Measurements from ENCODE around the gene TNFRSF8. TPM values are rescaled to one million over a fixed set of nuclear protein-coding genes. Genes with fewer than 3 reads are reported as not detected.

TNFRSF8 gene
- total RNA-seq, 2 donors from 2014 or later: 0.16 to 0.47 TPM

DNA sequence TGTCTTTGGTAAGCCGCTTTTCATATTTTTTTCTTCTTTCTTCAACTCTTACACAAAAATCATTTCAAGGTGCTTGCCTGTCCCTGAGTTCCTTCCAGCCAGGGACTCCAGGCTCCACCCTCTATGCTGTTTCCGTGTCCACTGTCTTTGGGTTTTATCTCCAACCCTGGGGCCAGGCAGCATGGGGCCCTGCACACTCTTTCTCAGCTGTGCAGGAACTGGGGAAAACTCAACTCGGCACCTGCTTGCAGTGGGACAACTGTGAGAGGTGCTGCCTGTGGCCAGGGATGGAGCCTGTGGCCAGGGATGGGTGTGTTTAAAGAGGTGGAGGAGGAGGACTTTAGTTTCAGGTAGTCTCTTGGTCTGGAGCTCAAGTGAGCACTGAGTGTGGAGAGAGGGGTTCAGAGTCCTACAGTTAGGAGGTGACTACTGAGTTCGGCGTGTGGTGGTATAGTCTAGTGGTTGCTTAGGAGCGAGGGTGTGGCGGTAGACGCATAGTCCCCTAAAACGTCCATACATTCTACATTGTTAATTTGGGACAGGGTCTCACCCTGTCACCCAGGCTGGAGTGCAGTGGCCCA is 13.4 kb downstream of the TNFRSF8 start:
- DNase-seq: no peak
- Histone ChIP-seq H3K36me3 (no peaks in the 10 kb centered on the region), H3K9me3 (no peaks in the 10 kb centered on the region), H3K27me3 (no peaks in the 10 kb centered on the region), H3K4me3 (no peak overlapping the region), H3K27ac (no peak overlapping the region), H3K4me1 (no peaks in the 10 kb centered on the region), H3K9ac (ENCODE audit: low read depth in 2 of 2, low read length in 2 of 2) (no peak overlapping the region)
- intact Hi-C loops (cut with DNase I): no loop called here
- TF ChIP-seq, protein P1, sequence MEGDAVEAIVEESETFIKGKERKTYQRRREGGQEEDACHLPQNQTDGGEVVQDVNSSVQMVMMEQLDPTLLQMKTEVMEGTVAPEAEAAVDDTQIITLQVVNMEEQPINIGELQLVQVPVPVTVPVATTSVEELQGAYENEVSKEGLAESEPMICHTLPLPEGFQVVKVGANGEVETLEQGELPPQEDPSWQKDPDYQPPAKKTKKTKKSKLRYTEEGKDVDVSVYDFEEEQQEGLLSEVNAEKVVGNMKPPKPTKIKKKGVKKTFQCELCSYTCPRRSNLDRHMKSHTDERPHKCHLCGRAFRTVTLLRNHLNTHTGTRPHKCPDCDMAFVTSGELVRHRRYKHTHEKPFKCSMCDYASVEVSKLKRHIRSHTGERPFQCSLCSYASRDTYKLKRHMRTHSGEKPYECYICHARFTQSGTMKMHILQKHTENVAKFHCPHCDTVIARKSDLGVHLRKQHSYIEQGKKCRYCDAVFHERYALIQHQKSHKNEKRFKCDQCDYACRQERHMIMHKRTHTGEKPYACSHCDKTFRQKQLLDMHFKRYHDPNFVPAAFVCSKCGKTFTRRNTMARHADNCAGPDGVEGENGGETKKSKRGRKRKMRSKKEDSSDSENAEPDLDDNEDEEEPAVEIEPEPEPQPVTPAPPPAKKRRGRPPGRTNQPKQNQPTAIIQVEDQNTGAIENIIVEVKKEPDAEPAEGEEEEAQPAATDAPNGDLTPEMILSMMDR (IDR thresholded peaks at IDR 0.05): no peak

DNA sequence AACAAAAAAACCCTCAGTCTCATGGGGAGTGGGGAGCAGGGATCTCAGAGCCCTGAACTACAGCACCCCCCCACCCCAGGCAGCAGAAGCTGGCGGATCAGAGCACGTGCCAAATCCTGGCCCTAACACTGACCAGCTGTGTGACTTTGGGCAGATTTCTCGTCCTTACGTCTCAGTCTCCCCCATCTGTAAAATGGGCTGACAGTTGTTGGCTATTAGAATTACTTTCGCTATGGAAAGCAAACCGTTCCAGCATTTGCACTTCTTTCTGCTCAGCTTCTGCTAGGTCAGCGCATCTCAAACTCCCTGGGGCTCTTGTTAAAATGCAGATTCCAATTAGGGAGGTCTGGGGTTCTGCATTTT is 15.5 kb downstream of the TNFRSF8 start:
- no peaks in the 10 kb centered on the region for H3K36me3 ChIP-seq
- H3K9me3 ChIP-seq: no peaks in the 10 kb centered on the region
- H3K27ac ChIP-seq: no peak overlapping the region
- H3K9ac ChIP-seq (ENCODE audit: low read depth in 2 of 2, low read length in 2 of 2): no peak overlapping the region
- no peaks in the 10 kb centered on the region for H3K4me1 ChIP-seq
- TF ChIP-seq, protein P1 (IDR thresholded peaks at IDR 0.05): no peak
- intact Hi-C loops (cut with DNase I): no loop called here
- H3K27me3 ChIP-seq: no peaks in the 10 kb centered on the region
- H3K4me3 ChIP-seq: no peak overlapping the region
- DNase-seq: no peak

DNA sequence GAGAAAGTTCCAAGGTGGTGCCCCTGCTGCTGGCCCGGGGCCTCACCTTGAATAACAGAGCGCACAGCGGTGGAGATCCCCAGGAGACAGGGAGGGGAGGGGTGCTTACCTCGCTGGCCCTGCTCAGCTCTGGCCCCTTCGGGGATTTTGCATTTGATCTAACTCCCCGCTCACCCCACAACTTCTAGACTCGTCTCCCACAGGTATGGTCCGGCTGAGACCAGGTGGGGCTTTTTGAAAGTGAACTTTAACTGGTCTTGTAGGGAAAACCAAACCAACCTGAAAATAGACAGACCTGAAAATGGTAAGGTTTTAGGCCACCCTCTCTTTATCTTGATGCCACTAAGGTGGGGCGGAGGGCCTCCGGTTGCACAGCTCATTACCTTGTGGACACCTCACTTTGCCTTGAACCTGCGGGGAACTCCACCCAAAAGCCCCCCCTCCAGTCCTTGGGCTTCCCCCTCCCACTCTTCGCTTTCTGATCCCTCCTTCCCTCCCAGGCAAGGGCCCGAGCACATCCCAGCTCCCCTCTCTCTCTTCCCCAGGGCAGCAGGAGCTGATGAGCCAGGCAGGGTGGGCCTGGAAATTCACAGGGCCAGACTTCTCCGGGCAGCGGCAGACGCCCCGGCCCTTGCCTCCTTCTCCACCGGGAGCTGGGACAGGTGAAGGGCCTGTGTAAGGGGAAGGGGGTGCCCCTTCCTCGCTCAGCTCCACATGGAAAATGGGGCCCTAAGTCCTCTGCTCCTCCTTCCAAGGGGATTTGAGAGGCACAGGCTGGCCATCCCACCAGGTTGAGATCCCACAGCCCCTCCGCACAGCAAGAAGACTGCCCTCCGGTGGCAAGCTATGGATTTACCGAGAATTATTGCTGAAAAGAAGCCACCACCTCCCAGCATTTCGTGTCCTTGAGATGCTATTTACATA is 16.1 kb downstream of the TNFRSF8 start:
- H3K4me3 ChIP-seq: no peak overlapping the region

DNA sequence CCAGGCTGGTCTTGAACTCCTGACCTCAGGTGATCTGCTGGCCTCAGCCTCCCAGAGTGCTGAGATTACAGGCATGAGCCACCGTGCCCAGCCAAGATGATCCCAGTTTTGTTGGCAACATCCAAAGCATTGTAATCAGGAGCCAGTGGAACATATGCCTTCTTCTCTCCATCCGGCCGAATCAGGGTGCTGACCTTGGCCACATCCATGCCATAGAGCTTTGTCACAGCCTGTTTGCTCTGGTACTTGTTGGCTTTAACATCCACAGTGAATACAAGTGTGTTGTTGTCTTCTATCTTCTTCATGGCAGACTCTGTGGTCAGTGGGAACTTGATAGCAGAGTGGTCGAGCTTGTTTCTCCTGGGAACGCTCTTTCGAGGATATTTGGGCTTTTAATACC is 17.1 kb downstream of the TNFRSF8 start:
- Histone ChIP-seq H3K4me1 (no peaks in the 10 kb centered on the region), H3K4me3 (no peak overlapping the region), H3K9ac (ENCODE audit: low read depth in 2 of 2, low read length in 2 of 2) (no peak overlapping the region), H3K27me3 (no peaks in the 10 kb centered on the region), H3K9me3 (no peaks in the 10 kb centered on the region), H3K36me3 (no peaks in the 10 kb centered on the region), H3K27ac (no peak overlapping the region)
- no peak for DNase-seq
- TF ChIP-seq, protein P1 (IDR thresholded peaks at IDR 0.05): no peak
- intact Hi-C loops (cut with DNase I): no loop called here

More for the DNA sequence above, 16.1 kb downstream of the TNFRSF8 start:
- Histone ChIP-seq H3K4me1 (no peaks in the 10 kb centered on the region), H3K9ac (ENCODE audit: low read depth in 2 of 2, low read length in 2 of 2) (no peak overlapping the region), H3K36me3 (no peaks in the 10 kb centered on the region), H3K27ac (no peak overlapping the region), H3K27me3 (no peaks in the 10 kb centered on the region), H3K9me3 (no peaks in the 10 kb centered on the region)
- intact Hi-C loops (cut with DNase I): no loop called here
- DNase-seq: peak; percentile 25
- TF ChIP-seq, protein P1 (IDR thresholded peaks at IDR 0.05): no peak

DNA sequence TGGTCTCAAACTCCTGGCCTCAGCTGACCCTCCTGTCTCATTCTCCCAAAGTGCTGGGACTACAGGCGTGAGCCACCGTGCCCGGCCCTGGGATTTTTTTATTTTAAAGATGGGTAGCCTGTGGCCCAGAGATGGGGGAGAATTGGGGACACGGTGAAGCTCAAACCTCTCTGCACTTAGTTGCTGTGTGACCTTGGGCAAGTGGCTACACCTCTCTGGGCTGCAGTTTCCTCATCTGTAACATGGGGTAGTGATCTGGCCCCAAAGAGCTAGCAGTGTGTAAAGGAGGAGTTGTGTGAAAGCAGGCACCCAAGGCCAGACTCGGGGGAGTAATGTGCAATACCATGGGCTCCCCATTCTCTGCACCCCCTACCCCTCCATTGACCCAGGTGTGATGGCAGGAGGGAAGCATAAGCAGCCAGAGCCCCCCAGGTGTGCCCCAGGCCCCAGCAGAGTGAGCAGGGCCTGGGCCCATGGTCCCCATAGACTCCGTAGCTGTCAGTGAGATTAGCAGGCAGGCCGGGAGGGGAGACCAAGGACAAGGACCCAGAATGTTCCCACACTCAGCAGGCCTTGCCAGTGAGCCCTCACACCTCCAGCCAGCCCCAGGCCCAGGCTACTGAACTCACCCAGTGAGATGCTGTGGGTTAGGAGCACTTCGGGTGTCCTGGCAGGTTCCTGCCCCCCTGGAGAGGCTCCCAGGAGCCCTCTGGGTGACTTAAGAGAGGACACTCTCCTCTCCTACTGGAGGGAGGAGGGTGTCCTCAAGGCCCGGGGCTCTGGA is 17.9 kb downstream of the TNFRSF8 start:
- no peak for DNase-seq
- Histone ChIP-seq H3K4me3 (no peak overlapping the region), H3K36me3 (no peaks in the 10 kb centered on the region), H3K27me3 (no peaks in the 10 kb centered on the region), H3K4me1 (no peaks in the 10 kb centered on the region), H3K9ac (ENCODE audit: low read depth in 2 of 2, low read length in 2 of 2) (no peak overlapping the region), H3K9me3 (no peaks in the 10 kb centered on the region), H3K27ac (no peak overlapping the region)
- TF ChIP-seq, protein P1 (IDR thresholded peaks at IDR 0.05): no peak
- intact Hi-C loops (cut with DNase I): no loop called here
